SH-SY5Y (cell line): ENCODE data around the gene LAMC3.

Experiments
- GATA2 ChIP-seq: IDR thresholded peaks from 2 replicates; pipeline ENCODE4 v1.6.1; 2011; ENCODE audit warnings: mild to moderate bottlenecking, low read depth, low read length
- GATA3 ChIP-seq: IDR thresholded peaks from 2 replicates; pipeline ENCODE4 v1.6.1; 2011; ENCODE audit warnings: low read depth, mild to moderate bottlenecking, low read length, moderate library complexity

- no peak for TF ChIP-seq GATA2
- no peak for TF ChIP-seq GATA3
These were observed 32.8 kb upstream of the LAMC3 start for GRCh38 chr9:130975932-130976841.
